ENCODE data around the gene AFDN.

AFDN gene

DNA sequence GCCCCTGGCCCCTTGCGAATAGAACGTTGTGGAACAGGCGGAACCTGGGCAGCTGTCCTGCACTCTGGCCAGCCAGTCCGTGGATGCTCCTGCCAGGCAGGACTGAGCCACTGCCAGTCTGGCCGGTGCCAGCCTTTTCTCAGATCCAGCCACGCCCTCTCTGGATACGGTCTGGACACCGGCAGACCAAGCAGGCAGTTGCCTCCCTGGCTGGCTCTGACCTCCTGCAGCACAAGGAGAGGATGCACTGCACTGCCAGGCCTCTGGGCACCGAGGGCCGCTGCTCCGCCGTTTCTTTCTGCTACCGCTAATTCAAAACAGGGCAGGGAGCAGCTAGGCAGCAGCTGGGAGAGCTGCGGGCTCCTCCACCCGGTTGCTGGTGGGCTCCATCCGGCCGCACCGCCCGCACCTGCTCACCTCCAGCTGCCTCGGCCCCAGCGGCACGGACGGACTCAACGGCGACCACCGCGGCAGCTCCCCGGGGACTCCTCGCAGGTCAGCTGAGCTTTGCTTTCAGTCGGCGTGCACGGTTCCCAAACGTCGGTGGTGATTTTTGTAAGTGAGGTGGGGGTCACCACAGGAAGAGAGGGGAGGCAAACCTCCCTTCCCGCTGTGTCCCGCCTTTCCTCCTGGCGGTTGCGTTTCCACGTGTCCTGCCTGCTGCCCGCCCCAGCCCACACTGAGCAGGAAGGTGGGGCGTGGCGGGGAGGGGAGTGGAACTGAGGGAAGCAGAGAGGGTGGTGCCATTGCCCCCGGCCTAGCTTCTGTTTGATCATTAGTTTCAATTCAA is 30.3 kb upstream of the AFDN start:
- DNase-seq (ENCODE audit: low read depth in 2 of 2) = no peak

DNA sequence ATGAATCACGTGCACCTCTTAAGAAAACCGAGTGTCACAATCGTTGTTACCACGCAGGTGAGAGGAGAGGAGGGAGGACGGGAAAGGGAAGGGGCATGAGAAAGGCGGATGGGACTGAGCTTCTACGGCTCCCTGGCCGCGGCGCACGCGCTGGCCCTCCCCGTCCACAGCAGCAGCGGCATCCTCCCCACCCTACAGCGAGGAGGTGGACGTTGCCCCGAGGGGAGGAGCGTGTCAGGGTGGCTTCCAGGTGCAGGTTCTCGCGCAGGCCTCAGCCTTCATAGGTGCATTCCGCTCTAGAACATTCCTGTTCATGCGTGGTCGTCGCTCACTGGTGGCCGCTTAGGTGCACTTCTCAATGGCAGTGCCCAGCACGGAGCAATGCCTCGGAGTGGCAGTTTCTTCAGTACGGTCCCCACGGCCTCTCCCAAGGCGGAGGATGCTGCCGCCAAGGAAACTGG is 29.7 kb upstream of the AFDN start:
- DNase-seq (ENCODE audit: low read depth in 2 of 2) = no peak

DNA sequence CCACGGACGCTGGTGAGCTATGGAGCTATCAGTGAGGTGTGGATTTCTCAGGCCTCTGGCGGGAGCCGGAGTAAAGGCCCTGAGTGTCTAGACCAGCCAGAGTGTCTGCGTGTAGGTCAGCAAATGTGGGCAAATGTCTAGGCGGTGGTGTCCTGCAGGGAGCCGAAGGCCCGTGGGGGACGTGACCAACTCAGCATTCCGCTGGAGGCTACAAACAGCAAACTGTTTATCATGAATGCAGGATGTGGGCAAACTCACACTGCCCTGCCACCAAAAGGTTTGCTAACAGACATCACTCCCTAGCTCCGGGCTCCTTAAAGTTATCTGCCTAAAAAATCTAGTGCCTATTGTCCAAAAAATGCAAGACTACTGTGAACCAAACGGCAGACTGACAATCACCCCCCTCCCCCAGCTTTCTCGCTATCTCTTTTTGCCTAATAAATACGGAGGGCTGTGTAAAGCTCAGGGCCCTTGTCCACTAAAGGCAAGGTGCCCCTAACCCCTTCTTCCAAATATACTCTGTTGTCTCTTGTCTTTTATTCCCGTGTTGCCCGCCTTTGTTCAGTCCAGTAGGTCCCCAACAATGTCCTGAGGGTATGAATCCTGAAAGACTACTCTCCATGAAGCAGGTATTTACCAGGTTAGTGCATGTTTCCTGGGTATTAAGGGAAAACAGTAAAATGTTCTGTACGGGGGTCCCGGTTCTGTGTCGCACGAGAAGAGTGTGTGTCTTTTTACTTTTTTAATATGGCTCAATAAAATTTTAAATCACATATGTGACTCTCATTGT is 29.0 kb upstream of the AFDN start:
- no peak for DNase-seq (ENCODE audit: low read depth in 2 of 2)

DNA sequence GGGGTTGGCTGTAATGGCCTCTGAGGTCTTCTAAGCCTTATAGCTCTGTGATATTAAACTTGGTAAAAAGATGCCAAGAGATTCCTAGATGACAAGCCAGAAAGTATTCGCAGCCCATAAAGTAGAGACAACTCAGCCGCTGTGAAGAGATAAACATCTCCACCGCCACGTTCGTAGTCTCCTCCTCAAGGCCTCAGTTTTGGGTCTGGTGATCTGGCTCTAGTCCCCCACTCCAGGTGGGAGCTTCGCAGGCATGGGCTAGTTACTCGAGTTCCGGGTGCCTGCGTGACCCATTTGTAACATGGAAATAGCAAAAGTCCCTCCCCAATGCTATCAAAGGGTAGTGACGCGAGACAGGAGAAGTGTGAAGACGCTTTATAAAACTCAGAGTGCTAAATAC is 28.3 kb upstream of the AFDN start:
- no peak for DNase-seq (ENCODE audit: low read depth in 2 of 2)

DNA sequence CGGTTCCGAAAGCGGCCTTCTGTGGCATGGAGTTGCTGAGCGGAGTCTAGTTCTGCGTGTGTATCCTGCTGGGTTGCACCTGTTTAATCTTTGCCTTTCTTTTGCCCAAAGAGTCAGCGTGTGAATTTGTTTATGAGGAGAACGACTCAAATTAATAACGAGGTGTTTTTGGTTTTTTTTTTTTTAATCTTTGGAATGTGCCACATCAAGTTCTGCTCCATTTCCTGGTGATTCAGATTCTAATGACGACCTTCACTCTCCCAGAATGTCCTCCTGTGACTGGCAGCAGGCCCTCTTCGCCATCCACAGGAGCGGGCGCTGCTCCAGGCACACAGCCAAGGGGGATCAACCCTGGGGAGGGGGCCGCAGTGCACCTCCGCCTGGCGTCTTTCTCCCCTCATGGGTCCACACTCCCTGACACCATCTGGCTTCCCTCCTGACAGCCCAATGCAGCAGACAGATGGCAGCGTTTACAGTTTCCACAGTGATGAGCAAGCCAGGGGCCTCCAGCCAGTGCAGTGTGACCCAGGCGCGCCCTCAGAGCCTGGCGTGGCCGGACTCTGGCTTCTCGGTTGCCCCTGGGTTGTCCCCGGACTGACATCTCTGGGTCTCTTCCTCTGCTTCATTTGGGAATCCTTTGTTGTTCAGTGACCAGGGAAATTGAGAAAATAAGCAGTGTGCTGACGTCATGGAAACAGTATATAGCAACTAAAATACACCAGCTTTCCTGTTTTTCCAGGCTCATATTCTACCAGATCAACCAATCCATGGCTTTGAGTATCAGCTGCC is 27.5 kb upstream of the AFDN start:
- no peak for DNase-seq (ENCODE audit: low read depth in 2 of 2)

DNA sequence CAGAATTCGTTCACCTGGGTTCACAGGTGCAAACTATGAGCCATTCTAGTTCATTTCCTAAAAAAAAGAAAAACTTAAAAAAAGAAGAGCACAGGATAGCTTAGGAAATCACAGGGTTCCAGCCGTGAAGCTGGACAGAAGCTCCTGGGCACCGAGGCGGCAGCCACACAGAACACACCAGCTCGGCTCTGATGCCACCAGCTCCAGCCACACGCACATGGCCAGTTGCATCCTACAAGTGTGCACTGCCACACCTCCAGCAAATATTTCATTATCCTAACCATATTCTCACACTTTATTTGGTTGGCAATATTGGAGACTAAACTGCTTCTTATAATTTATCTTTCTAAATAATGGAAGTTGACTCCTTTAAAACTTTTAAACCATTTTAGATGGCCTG is 26.2 kb upstream of the AFDN start:
- DNase-seq (ENCODE audit: low read depth in 2 of 2) = no peak

DNA sequence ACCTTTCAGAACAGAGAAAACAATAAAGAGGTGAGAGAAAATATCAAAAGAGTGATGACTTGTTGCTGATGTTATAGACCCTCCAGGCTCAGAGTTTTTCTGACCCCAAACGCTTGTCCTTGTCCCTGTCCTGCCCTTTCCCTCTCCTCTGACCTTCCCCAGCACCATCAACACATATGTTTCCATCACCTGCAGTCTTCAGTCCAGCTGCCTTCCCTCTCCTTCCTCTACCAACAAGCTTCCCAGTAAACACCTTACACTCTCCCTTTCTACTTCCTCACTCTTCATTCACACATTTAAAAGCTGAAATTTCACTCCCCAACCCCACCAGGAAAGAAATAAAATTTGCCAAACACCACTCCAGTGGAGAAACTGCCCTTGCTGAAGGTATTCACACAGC is 25.4 kb upstream of the AFDN start:
- no peak for DNase-seq (ENCODE audit: low read depth in 2 of 2)

DNA sequence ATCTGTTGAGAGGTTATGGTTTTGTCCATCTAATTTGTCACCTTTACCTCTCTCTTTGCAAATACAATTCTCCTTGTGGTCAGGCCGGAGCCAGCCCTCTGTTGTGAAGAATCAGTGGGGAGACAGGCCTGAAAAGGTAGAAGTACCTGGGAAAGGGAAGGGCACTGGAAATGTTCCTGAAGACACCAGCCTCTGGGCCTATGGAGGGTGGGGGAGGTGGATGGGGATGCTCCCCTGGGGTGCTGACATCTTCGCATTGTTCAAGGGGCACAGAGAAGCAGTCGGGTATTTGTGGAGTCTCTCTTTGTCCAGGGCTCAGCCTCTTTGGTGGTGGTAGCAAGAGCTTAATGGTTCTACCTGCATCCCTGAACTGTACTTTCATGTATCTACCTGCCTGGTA is 24.4 kb upstream of the AFDN start:
- DNase-seq (ENCODE audit: low read depth in 2 of 2) = no peak

DNA sequence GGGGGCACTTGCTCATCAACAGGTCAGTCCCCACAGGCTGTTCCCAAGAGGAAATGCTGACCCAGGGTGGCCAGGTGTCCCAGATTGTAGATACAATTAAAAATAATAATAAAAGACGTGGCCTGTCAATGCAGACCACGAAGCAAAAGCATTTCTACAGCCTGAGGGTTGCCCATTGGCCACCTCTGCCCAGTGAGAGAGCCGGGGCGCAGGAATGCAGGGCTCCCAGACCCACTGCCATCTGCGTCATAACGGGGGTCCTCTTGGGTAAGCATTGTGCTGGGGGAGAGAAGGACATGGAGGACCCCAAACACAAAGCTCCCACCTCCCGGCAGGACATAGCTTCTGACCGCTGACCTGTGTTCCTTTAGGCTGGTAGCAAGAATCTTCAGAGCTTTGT is 22.9 kb upstream of the AFDN start:
- DNase-seq (ENCODE audit: low read depth in 2 of 2) = no peak

DNA sequence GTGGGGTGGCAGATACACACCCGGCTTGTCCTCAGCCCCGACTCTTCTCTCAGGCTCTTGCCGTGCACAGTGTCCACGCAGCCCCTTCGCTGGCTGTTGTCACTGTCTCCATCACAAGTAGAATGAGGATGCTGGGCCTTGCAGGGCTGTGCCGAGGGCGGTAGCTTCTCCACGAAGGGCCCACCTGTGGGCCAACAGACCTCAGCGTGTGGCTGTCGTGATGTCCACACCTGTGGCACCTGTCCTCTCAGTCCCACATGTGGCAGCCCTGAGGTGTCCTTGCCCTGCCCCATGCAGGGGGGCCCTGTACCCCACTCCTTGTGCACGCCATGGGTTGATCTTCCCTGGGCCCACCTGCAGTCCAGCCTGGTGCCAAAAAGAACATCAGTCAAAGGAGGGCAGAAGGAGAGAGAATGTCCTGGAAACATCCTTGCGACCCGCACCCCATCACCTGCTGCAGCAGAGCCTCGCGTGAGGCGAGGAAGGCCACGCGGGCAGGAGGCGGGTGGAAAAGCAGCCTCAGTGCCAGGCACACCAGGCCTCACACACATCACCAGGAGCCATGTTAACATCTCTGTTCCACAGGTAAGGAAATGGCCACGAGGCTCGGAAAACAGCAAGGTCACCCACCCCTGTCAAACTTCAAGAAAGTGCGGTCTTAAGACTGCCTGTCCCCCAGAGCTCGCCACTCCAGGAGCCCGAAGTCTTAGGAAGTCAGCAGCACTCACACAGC is 22.3 kb upstream of the AFDN start:
- no peak for DNase-seq (ENCODE audit: low read depth in 2 of 2)

DNA sequence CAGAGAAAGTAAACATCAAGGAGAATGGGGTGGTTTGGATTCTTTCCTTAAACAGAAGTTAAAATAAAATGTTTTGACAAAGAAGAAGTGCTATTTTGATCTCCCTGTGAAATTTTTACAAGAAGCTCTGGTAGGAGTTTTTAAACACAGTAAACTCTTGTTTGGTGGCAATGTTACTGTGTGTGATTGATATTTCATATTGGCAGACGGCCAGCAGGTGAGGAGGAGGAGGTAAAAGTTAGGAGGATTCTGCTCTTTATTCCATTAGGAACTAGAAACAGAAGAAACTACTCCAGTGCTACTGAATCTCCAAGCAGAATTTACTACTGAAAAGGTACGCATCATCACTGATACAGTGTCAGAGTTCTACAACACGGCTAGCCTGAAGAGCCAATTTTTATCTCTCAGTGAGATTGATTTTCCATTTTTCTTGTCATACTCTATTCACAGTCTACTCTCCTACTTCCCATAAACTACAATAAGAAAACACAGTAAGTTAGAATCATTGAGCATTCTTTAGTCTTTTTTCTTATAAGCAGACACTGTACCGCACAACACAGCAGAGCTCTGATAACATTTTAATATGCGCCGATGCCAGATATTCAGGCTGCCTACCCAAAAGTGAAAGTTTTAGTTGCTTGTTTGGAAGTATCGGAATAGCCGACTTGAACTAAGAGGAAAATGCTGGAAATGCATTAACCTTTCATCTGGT is 21.2 kb upstream of the AFDN start:
- DNase-seq (ENCODE audit: low read depth in 2 of 2) = no peak

DNA sequence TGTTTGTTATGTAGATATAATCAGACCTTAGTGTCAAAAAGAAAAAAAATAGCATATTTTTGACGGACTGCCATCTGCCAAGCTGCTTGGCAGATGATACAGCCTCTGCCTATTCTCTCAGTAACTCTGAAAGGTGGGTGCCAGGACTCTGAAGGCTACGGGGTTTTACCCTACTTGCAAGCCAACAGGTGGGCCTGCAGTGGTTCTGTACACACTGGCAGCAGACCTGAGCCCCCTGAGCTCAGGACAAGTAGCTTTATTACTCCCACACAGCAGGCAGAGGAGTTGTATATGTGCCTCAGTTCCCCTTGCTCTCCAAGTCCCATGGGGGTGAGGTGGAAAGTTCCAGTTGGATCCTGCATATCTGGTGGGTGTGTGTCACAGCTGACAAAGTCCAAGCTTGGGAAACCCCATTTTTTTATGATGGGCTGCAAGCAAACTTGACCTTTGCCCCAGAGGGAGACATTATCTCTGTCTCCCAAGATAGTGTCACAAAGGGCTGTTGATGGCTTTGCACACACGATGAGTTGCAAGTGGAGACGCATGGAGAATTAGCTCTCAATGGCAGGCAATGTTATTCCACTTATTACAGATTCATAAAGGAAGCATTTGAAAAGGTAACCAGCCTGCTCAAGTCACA is 20.5 kb upstream of the AFDN start:
- no peak for DNase-seq (ENCODE audit: low read depth in 2 of 2)

DNA sequence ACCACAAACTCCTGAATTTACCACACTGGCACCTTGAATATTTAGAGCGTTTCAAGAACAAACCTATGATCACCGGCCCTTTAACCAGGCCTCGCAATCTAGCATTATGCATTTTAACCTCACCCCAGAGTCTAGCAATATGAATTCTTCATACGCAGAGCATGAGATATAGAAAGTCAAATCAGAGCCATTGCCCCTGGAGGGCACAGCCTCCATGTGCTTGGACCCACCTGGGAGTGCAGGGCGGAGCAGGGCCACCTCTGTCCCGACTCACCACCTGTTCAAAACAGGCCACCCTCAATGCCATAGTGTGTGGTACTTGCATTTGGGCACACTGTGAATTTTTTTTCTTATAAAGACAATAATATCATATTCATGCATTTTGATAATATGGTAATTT is 19.5 kb upstream of the AFDN start:
- DNase-seq (ENCODE audit: low read depth in 2 of 2) = no peak

DNA sequence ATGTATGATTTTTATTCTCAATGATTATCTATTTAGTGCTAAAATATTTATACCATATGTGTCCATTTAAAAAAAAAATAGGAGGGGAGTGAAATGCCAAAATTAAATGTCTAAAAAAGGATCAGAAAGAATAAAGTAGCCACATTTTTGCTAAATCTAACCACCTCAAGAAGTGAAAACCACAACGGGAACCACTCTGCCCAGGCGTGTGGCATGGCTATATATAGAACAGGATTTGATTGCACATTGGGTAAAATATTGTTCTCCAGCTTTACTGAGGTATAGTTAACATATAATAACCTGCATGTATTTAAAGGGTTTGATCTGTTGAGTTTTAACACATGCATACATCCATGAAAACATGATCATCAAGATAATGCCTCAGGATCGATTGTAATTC is 19.0 kb upstream of the AFDN start:
- DNase-seq (ENCODE audit: low read depth in 2 of 2) = no peak

DNA sequence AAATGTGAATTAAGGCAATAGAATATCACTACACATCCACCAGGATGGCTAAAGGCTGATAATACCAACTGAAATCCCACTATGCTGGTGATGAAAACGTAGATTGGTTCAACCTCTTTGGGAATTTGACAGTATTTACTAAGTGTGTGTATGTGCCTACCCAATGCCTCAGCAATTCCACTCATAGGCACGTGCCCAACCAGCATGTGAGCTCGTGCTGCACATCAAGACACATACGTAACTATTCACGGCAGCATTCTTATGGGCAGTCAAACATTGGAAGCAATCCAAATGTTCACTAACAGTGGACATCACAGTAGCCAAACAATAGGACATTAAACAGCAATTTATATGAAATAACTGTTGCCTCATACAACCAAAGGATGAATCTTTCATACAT is 15.7 kb upstream of the AFDN start:
- no peak for DNase-seq (ENCODE audit: low read depth in 2 of 2)

DNA sequence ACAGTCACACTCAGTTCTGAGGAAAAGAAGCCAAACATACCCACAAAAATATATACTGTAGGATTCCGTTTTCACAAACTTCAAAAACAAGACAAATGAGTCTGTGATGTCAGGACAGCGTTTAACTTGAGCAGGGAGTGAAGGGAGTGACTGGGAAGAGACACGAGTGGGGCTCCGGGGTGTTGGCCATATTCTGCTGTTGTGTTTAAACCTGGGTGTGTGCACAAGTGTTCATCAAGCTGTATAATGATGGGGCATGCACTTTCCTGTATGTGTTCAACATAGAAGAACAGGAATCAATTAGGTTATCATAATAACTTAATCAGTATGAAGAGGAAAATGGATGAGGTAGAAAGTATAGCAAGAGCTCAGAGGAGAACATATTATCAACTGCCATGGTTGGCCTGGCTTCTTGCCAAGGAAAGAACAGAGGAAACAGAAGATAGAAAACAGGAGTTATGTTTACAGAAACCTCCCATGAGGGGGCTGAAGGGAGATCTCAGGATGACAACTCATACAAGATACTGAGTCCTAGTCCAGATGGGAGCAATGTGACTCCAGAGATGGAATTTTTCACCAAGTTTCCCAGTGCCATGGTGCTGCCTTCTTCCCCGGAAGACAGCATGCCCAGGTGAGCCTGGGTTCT is 15.1 kb upstream of the AFDN start:
- DNase-seq (ENCODE audit: low read depth in 2 of 2) = no peak

DNA sequence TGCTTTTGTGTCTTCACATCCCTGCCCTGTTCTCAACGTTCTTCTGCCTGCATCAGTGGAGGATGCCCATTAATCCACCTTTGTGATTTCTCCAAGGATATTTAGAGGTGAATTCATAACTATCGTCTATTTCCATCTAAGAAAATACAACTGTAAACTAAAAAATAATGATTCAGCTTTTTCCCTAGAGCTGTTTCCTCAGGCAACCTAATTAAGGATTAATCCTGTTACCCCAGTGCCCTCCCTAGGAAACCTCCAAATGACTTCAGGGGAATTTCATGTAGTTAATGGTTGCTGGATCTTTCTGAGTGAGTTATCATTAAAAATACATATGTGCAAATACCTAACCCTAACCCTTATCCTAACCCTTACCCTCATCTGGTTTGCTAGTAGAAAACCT is 14.6 kb upstream of the AFDN start:
- DNase-seq (ENCODE audit: low read depth in 2 of 2) = no peak

DNA sequence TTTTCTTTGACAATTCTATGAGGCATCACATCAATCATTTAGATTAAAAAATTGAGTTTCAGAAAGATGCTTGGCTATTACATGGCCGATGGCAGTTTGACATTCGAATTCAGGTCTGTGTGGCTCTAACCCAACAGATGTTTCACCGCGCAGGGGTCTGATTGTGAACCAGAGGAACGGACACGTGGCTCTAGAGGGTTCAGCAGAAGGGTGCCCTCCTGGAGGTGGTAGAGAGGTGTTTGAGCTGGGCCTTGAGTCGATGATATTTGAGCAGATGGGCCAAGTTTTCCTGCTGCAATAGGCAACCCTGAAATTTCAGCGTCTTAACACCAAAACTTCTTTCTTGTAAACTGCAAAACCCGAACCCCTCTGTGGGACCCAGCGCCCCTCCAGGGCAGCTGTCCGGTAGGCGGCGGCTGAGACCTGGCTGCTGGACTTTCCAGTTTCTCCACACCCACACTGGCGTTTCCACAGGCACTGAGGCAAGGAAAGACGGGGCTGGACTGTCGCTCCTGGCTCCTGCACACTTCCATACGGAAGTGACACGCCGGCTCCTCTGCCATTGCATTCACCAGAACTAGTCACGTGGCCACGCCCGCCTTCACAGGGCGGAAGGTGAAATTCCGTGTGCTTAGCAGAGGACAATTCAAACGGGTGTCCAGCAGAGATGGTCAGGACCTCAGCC is 11.3 kb upstream of the AFDN start:
- no peak for DNase-seq (ENCODE audit: low read depth in 2 of 2)

DNA sequence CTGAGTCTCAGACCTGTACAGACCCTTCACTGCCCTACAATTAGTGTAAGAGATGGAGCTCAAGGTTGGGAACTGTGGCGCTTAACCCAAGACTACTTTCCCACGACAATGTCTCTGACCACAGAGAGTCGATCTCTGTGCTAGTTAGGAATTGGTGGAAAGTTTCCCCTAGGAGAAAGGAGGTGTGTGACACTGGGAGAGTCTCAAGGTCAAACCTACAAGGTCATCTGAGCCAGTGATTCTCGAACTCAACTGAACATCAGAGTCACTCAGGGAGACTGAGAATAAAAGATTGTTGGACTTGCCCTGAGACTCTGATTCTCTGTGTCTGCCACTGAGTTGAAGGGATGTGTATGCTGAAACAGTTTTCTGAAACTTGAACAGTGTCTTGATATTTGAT is 9.7 kb upstream of the AFDN start:
- no peak for DNase-seq (ENCODE audit: low read depth in 2 of 2)

DNA sequence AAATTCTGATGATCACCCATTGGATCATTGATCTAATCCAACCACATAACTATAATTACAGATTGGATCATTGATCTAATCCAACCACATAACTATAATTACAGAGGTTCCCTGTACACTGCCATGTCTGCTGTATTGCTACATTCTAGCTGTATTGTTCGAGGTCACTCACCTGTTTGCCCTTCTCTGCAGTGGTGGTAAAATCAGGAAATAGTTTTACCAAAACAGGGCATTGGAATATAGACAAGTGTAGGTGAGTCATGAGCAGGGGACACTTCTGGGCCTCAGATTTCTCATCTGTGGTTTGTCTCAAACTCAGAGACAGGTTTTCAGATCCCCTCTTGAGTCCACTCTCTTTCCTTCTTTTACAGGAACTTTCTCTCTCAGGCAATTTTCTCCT is 9.0 kb upstream of the AFDN start:
- no peak for DNase-seq (ENCODE audit: low read depth in 2 of 2)

Data from stimulated activated CD4-positive, alpha-beta T cell treated with anti-CD3 and anti-CD28 coated beads, Interleukin-15, amount 100 ng/mL, for 48 hours (primary cell).